Measurements from ENCODE around the gene CD63.
A peak's percentile ranks its signal among the peaks of the same experiment; 100 is the strongest.
"Not testable (repeated sequence)": the region's sequence is repeated elsewhere in the genome, so short reads cannot be mapped to it uniquely, and the experiment has no call there.

CD63 gene

GRCh38 chr12:55728939-55729818 is at the start of gene CD63:
CD63 (minus strand) TSS chr12:55729009; CDS start chr12:55728341, 668 bp downstream.
- peak; percentile 47 for DNase-seq (ENCODE audit: low read depth)

GRCh38 chr12:55777856-55778255 is 49.0 kb upstream of the CD63 start:
- DNase-seq (ENCODE audit: low read depth) = no peak

DNA sequence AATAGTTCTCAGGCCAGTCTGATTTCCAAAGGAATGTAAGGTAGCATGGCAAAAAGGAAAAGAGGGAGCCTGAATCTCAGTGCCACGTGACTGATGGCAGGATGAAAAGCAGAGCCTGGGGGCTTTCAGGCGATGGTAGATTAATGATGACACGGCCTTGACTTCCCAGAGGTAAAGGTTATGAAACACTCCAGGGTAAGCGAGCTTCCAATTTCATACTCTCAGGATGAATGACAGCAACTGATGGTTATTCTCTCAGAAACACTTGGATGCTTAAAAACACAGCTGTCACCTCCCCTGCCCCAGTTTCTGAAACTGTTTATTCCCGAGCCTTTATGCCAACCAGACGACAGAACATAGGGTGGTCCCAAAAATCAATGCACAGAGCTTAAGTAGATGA is 42.9 kb upstream of the CD63 start:
- no peak for DNase-seq (ENCODE audit: low read depth)

DNA sequence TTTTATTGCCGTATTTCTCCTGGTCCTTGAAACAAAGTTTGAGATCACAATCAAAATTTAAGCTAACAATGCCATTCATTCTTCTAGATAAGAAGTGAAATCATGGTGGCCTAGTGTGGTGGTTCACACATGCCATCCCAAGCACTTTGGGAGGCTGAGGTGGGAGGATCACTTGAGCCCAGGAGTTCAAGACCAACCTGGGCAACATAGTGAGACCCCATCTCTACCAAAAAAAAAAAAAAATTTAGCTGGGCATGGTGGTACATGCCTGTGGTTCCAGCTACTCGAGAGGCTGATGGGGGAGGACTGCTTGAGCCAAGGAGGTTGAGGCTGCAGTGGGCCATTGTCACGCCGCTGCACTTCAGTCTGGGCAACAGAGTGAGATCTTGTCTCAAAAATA is 38.3 kb upstream of the CD63 start:
- DNase-seq (ENCODE audit: low read depth) = no peak

DNA sequence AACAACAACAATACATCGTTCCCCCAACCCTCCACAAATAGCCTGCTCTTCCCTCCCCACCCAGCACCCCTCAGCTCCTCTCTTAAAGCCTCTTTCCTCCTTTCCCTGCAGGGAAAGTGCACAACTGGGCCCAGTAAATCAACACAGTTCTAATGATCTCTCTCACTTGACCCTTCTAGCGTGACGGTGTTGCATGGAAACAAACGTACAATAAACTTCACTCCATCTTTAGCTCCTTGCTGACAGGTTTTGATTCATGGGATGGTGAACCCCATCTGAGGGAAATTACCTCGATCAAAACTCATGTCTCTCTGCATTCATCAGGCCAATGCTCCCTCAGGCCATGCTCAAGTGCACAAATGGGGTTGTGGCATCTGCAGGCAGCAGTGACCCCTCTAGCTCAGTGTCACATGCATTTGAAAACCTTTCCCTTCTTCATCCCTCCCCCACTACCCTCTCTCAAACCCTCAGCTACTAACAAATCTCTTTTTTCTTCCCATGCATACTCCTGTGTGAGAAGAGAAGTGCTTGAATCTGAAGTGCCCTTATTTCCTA is 37.0 kb upstream of the CD63 start:
- no peak for DNase-seq (ENCODE audit: low read depth)

- no peak for DNase-seq (ENCODE audit: low read depth)
Observed at GRCh38 chr12:55762646-55763045, 33.8 kb upstream of the CD63 start.

GRCh38 chr12:55760663-55761062 is 31.9 kb upstream of the CD63 start:
- DNase-seq (ENCODE audit: low read depth) = no peak

DNA sequence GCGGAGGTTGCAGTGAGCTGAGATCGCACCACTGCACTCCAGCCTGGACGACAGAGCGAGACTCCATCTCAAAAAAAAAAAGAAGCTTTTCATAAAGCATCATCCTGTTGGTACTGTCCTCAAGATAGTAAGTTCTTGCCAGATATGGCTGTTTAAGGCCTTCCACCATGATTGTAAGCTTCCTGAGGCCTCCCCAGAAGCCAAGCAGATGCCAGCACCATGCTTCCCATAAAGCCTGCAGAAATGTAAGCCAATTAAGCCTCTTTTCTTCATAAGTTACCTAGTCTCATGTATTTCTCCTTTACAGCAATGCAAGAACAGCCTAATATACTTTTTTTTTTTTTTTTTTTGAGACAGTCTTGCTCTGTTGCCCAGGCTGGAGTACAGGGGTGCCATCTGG is 29.8 kb upstream of the CD63 start:
- DNase-seq (ENCODE audit: low read depth) = not testable (repeated sequence)

GRCh38 chr12:55757701-55758100 is 28.9 kb upstream of the CD63 start:
- no peak for DNase-seq (ENCODE audit: low read depth)

GRCh38 chr12:55755246-55755645 is 26.4 kb upstream of the CD63 start:
- no peak for DNase-seq (ENCODE audit: low read depth)

DNA sequence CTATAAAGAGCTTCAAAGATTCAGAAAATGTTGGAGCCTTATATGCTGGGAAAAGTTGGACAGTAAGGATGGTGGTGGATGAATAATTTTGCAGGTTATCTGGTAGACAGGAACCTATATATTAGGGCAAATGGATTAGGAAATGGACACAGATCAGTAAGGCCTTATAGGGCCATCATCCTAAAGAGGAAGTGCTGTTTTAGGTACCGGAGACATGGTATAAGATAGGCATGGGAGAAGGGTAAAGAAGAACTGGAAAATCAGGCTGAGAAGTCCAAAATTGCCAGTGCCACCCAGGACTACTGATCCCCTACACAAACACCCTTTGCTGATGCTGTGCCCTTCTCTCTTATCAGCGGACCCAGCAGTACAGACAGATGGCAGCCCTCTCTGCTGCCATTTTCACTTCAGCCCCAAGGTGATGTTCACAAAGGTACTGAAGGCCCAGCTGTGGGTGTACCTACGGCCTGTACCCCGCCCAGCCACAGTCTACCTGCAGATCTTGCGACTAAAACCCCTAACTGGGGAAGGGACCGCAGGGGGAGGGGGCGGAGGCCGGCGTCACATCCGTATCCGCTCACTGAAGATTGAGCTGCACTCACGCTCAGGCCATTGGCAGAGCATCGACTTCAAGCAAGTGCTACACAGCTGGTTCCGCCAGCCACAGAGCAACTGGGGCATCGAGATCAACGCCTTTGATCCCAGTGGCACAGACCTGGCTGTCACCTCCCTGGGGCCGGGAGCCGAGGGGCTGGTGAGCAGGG is 19.6 kb upstream of the CD63 start:
- DNase-seq (ENCODE audit: low read depth) = no peak

GRCh38 chr12:55746913-55747231 is 18.1 kb upstream of the CD63 start:
- no peak for DNase-seq (ENCODE audit: low read depth)

DNA sequence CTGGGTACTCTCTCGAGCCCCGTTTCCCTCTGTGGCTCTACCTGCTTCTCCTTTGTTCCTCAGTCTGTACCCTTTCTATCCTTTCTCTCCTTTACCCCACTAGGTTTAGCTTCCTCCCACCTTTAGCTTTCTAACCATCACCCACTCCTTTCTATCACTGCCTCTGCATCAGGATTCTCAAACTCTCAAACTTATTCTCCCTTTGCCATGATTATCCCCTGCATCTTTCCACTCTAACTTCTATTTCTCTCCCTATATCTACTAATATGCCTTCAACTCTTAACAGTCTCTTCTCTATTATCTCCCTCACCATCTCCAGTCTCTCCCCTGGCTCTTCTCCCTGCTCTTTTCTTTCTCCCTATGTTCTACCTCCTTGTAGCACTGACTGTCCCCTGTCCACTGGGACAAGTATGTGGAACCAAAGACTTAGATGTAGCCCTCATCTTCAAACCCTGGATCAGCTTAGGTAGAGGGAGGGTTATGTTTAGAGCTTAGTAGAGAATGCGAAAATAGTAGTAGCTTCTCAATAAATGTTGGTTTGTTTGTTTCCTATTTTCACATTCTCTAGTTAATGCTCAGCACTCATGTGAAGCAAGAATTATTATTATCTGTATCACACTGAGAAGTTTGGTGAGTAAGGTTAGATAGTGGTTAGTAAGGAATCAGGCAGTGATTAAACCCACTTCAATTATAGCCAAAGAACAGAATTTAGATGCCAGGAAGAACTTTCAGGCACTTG is 17.5 kb upstream of the CD63 start:
- no peak for DNase-seq (ENCODE audit: low read depth)

DNA sequence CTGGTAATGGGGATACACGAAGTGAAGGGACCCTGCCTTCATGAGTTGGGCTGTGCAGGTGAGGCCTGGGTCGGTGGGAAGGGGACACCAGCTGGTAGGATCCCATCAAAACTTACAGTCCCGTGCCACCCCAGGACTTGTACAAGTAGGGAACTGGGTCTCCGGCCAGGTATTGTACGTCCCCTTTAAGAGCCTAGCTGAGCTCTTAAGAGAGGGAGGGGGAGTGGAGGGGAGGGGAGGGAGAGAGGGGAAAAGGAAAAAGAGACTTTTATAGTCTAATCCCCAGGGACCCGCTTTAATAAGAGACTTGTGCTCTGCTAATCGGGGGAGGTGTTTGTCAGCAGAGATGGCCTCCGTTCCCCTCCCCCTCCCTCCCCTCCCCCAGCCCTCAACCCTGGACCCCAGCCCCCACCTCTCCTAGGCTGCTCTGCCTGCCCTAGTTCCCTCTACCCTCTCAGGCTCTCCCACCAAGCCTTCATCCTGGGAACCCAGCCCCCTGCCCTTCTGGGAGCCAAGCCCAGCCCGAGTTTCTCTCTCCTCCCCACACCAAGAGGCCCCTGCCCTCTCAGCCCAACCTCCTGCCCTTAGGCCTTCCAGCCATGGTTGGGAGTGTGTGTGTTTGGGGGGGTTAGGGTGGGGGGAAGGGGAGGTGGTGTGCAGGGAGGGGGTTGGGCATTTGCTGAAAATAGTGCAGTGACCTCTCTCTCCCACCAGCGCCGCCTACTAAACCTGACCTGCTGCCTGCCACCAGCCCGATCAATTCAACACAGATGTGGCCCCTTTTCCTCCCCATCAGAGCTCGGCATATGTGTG is 16.8 kb upstream of the CD63 start:
- DNase-seq (ENCODE audit: low read depth) = no peak

DNA sequence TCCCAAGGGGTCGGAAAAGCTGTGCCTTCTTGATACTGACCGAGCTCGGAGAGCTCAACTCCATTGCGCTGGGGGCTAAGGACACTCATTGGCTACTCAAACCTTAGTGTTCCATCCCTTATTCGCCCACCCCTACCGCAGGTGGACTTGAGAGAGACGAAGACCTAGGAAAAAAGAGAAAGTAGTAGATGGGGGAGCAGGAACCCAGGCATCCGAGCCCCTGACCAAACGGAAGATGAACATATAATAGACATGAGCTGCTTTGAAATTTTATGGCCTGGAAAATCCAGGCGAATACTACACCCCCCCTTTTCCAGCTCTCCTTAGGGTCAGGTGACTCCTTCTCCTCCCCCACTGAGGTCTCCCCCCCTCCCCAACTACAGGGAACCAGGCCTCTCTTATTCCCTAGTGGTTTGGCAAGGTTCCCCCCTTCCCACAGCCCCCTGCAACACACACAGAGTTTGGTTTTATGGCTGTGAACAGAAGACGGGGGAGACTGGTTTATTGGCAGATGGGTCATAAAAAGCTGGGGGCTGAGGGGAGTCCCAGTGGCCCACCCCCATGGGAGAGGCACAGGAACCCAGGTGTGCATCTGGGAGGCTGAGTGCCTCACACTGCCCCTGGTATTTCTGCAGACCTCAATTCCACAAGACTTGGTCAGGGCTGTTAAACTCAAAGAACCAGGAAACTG is 15.7 kb upstream of the CD63 start:
- DNase-seq (ENCODE audit: low read depth) = no peak

GRCh38 chr12:55743406-55744339 is 14.9 kb upstream of the CD63 start:
- no peak for DNase-seq (ENCODE audit: low read depth)

GRCh38 chr12:55742719-55743405 is 14.1 kb upstream of the CD63 start, which contains the start of gene GDF11:
GDF11 (plus strand) TSS chr12:55743122; CDS start chr12:55743317, 195 bp downstream.
- peak; percentile 60 for DNase-seq (ENCODE audit: low read depth)

GRCh38 chr12:55741931-55742680 is 13.3 kb upstream of the CD63 start:
- DNase-seq (ENCODE audit: low read depth) = no peak

Data from activated T-helper 1 cell treated with Interleukin-2 at 50 U/mL for 16 hours (primary cell).